GM20000 (cell line): ENCODE data around the gene SMIM43.
"Not testable (repeated sequence)": the region's sequence is repeated elsewhere in the genome, so short reads cannot be mapped to it uniquely, and the experiment has no call there.

Source experiments
- DNase-seq: peaks from one replicate; pipeline ENCODE4 v3.0.0; 2012; ENCODE audit warnings: low spot score
- TF ChIP-seq, protein P1 (sequence below): IDR thresholded peaks from 2 replicates; pipeline ENCODE4 v1.5.1; 2012; ENCODE audit warnings: mild to moderate bottlenecking, control low read depth; ENCODE audit errors: extremely low read depth, missing control alignments

Gene SMIM43

DNA sequence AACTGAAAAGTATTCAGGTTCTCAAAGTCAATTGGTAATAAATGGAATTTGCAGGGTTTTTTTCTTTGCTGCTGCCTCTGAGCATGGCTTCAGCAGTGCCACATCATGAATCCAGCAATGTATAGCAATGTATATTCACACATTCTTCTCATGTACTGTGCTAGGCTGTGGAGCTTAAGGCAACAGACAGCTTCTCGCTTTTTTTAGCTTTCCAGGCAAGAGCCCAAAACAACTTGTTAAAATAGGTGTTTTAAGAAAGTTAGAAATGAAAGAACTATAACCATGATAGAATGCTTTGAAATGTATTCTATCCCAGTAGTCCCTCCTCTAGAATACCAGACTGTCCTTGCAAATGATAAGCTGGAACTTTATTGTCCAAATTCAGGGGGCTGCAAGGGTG, 30.4 kb downstream of the SMIM43 start:
- no peak for DNase-seq
- TF ChIP-seq, protein P1, sequence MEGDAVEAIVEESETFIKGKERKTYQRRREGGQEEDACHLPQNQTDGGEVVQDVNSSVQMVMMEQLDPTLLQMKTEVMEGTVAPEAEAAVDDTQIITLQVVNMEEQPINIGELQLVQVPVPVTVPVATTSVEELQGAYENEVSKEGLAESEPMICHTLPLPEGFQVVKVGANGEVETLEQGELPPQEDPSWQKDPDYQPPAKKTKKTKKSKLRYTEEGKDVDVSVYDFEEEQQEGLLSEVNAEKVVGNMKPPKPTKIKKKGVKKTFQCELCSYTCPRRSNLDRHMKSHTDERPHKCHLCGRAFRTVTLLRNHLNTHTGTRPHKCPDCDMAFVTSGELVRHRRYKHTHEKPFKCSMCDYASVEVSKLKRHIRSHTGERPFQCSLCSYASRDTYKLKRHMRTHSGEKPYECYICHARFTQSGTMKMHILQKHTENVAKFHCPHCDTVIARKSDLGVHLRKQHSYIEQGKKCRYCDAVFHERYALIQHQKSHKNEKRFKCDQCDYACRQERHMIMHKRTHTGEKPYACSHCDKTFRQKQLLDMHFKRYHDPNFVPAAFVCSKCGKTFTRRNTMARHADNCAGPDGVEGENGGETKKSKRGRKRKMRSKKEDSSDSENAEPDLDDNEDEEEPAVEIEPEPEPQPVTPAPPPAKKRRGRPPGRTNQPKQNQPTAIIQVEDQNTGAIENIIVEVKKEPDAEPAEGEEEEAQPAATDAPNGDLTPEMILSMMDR = no peak

DNA sequence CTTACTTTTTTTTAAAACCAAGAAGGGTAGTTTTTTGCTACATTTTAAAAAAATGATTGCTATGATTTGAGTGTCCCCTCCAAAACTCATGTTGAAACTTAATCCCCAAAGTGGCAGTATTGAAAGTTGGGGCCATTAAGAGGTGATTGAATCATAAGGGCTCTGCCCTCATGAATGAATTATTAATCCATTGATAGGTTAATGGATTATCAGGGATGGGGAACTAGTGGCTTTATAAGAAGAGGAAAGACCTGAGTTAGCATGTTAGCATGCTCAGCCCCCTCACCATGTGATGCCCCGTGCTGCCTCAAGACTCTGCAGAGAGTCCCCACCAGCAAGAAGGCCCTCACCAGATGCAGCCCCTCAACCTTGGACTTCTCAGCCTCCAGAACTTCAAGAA, 31.0 kb downstream of the SMIM43 start:
- TF ChIP-seq, protein P1 = no peak

DNA sequence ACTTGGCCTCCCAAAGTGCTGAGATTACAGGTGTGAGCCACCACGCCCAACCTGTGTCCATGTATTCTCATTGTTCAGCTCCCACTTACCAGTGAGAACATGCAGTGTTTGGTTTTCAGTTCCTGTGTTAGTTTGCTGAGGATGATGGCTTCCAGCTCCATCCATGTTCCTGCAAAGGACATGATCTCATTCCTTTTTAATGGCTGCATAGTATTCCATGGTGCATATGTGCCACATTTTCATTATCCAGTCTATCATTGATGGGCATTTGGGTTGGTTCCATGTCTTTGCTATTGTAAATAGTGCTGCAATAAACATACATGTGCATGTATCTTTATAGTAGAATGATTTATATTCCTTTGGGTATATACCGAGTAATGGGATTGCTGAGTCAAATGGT, 35.2 kb downstream of the SMIM43 start:
- not testable (repeated sequence) for DNase-seq

More for the DNA sequence above, 31.0 kb downstream of the SMIM43 start:
- no peak for DNase-seq

DNA sequence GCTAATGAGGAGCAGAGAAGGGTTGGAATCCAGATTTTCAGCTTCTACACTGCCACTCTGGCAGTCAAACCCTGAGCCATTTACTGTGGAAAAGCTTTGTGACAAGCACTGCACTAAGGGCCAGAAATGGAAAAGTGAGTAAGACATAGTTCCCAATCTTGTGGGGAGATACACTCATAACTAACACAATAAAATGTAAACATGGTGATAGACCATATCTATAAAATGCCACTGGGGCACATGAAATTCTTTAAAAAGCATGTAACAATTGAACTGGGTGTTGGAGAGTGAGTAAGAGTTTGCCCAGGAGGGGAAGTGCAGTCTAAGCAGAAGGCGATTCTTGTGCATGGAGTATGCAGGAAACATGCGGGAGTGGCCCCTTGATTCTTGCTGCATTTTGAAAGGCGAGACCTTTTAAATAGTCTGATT, 36.2 kb downstream of the SMIM43 start:
- no peak for DNase-seq
- TF ChIP-seq, protein P1 = no peak

DNA sequence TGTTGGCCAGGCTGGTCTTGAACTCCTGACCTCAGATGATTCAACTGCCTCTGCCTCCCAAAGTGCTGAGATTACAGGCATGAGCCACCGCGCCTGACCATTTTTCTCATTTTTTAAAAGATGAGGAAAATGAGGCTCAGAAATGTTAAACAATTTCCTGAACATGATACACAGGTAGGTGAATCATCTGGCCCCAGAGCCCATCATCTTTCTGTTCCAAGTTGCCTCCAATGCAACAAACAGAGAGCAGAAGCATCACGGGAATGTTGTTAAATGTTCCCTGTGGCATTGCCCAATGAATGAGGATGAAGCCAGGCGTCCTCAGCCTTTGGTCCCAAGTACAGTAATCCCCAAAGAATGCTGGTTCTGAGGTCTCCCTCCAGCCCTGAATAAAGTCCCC, 36.9 kb downstream of the SMIM43 start:
- DNase-seq = no peak
- TF ChIP-seq, protein P1 = no peak

DNA sequence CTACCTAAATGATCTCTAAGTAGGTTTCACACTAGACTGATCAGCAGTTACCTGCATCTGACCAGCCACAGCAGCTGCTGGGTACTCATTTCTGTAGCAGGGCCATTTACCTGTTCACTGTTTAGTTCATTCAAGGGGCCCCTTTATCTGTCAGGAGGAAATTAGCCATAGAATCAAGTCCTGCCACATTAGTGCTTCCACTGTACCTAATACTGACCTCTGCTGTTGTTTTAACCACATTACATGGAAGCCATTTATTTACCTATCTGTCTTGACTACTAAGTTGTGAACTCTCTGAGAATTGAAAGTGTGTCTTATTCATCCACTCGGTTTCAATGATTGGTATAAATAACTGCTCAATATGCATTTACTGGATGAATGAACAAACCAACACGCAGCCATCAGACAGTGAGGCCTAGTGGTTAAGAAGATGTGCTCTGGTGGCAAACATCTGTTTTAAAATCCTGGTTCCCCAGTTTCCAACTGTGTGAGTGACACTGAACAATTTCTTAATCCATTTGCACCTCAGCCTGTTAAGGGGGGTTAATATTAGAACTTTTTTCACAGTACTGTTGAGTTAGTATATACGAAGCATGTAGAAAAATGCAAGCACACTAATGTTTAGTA, 38.2 kb downstream of the SMIM43 start:
- TF ChIP-seq, protein P1 = peak; percentile 62
- DNase-seq = peak; percentile 62

DNA sequence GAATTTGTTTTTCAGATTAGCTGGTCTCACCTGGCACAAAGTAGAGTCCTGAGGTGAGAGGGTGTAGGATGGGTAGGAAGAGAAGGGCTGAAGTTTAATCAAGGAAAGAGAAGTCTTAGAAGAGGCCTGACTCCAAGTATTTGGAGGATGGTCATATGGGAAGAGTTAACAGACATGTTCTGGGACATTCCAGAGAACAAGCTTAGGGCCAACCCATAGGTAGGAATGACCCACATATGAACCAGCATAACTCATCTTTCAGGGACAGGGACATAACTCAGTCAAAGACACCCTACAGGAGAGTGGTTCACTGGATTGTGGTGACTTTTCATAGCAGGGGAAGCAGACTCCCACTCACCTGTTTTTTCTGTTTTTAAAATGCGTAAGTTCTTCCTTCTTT, 40.3 kb downstream of the SMIM43 start:
- TF ChIP-seq, protein P1 = no peak

DNA sequence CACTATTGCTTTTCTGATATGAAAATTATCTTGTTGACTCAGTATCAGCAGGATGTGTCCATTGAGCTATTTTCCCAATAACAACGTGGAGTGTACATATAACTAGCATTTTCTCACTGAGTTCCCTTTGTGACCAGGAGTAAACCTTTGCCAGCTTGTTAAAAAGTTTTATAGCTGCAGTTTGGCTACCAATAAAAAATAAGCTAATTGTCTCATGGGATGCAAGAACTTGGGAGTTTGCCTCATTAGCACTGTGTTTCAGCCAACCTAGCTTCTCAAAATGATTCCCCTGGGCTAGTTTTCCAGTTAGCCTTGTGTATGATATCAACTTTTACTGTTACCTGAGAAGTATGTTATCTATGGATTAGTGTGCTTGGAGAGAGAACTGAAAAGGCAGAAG, 43.3 kb downstream of the SMIM43 start:
- TF ChIP-seq, protein P1 = no peak
- DNase-seq = no peak

More for the DNA sequence above, 40.3 kb downstream of the SMIM43 start:
- no peak for DNase-seq
